Measurements from ENCODE around the gene ANKMY1.

The ANKMY1 gene

DNA sequence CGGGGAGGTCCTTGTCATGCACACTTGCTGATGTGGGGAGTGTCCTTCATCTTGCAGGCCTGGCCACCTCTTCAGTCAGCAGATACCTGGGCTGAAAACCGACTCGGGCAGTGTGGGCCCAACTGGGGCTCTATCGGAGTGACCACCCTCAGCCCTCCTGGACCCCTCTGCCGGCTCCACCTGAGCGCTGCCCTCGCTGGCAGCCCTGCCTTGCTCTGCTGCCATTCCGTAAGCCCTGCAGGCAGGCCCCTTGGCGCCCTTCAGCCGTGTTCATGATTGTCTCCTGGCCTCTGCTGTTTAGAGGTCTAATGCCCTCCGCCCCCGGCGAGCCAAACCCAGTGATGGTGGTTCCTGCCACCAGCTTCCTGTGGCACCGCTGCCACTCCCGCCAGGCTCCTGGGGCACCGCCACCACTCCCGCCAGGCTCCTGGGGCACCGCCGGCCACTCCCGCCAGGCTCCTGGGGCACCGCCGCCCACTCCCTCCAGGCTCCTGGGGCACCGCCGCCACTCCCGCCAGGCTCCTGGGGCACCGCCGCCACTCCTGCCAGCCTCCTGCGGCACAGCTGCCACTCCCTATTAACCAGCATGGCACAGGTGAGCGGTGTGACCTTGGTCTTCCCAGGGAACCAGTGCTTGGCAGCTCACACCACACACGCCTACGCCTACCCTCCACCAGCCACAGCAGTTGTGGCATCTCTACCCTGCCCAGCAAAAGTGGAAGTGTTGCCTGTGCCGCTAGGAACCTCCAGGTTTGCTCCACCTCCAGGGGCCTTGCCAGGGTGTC lies 44.7 kb upstream of the ANKMY1 start:
- Histone ChIP-seq H3K27ac (no peak overlapping the region), H3K4me3 (no peak overlapping the region)
- no peak for DNase-seq (ENCODE audit: low spot score)
- TF ChIP-seq, protein P1, sequence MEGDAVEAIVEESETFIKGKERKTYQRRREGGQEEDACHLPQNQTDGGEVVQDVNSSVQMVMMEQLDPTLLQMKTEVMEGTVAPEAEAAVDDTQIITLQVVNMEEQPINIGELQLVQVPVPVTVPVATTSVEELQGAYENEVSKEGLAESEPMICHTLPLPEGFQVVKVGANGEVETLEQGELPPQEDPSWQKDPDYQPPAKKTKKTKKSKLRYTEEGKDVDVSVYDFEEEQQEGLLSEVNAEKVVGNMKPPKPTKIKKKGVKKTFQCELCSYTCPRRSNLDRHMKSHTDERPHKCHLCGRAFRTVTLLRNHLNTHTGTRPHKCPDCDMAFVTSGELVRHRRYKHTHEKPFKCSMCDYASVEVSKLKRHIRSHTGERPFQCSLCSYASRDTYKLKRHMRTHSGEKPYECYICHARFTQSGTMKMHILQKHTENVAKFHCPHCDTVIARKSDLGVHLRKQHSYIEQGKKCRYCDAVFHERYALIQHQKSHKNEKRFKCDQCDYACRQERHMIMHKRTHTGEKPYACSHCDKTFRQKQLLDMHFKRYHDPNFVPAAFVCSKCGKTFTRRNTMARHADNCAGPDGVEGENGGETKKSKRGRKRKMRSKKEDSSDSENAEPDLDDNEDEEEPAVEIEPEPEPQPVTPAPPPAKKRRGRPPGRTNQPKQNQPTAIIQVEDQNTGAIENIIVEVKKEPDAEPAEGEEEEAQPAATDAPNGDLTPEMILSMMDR (IDR thresholded peaks at IDR 0.05) = no peak

DNA sequence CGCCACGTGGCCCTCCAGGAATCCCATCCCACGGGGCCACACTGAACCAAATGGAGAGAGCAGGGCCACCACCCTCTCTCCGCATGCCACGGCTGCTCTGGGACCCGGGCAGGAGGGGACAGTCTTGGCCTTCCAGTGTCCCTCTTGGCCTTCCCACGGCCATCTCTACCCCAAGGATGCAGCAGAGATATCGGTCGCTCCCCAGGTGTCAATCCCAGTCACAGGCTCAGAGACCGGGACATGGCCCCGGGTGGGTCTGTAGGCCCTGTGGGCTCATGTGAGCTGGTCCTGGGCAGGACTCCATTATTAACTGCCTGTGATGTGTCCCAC lies 44.0 kb upstream of the ANKMY1 start:
- no peak overlapping the region for H3K27ac ChIP-seq
- TF ChIP-seq, protein P1 (IDR thresholded peaks at IDR 0.05) = no peak
- no peak for DNase-seq (ENCODE audit: low spot score)
- H3K4me3 ChIP-seq = no peak overlapping the region

DNA sequence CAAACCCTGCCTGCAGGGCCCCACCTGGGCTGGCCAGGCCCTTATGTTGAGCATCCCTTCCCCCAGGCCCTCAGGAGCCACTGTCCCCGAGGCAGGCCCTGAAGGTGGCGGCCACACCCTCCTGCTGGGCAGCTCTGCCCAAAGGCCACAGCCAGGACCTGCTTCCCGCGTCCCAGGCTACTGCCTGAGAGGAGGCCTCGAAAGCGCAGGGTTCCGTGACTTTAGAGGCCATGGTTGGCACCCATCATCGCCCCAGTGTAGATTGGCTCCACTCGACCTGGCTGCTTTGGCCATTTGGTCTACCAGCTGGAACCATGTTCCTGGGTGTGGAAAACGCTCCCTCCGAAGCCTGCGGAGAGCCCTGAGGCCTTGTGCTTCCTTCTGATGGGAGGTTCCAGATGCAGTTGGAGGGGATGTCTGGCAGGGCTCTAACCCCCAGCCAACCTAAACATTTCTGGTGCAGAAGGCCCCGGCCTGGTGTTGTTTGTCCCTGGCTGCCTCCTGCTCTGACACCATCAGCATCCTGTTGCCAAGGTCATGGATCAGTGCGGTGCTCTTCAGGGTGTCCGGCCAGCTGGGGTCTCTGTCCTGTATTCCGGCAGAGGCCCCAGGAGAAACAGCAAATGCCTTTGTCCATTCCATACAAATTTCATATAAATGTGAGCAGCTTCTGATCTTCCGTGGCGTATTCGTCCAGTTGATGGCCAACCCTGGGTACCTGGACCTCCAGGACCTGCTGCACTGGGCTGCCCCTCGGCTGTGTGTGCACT lies 43.5 kb upstream of the ANKMY1 start:
- Histone ChIP-seq H3K27ac (no peak overlapping the region), H3K4me3 (no peak overlapping the region)
- TF ChIP-seq, protein P1 (IDR thresholded peaks at IDR 0.05) = no peak
- no peak for DNase-seq (ENCODE audit: low spot score)

DNA sequence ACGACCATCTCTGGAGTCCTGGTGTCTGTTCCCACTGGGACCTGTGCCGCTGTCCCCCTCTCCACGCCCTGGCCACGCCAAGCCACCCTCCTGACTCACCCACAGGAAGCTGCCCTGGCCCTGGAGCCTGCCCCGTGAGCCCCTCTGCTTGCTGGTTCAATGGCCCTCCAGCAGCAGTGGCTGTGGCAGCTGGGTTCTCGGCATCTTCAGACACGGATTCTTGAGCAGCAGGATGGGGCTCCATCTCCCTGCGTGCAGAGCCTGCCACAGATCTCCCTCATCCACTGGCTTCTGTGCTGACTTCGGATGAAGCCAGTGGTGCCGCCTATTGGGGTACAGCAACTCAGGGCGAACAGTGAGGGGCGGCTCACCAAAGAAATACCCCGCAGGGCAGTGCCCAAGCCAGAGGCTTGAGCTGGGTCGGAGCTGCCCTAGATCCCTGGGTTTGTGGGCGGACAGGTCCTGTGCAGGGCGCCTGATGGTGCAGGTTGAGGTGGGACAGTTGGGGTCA lies 42.7 kb upstream of the ANKMY1 start:
- Histone ChIP-seq H3K27ac (no peak overlapping the region), H3K4me3 (no peak overlapping the region)
- TF ChIP-seq, protein P1 (IDR thresholded peaks at IDR 0.05) = no peak
- DNase-seq (ENCODE audit: low spot score) = no peak

DNA sequence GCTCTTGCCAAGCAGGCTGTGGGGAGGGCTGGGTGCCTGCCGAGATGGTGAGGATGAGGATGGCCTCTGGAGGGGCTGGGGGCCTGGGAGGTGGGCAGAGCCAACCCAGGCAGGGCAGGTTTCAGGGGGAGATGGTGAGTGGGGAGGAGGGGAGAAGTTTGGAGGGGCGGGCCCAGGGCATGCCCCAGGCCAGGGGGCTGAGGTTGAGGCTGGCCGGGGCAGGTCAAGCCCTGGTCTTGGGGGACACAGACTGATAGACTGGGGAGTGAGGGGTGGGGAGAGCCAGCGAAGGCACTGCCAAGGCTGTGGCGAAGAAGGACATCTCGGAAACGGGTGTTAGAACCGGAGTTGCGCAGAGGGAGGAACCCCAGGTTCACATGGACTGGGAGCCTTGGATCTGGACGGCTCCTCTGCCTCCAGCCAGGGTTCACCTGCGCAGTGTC lies 41.4 kb upstream of the ANKMY1 start:
- no peak for DNase-seq (ENCODE audit: low spot score)
- H3K27ac ChIP-seq = no peak overlapping the region
- TF ChIP-seq, protein P1 (IDR thresholded peaks at IDR 0.05) = no peak
- no peak overlapping the region for H3K4me3 ChIP-seq

DNA sequence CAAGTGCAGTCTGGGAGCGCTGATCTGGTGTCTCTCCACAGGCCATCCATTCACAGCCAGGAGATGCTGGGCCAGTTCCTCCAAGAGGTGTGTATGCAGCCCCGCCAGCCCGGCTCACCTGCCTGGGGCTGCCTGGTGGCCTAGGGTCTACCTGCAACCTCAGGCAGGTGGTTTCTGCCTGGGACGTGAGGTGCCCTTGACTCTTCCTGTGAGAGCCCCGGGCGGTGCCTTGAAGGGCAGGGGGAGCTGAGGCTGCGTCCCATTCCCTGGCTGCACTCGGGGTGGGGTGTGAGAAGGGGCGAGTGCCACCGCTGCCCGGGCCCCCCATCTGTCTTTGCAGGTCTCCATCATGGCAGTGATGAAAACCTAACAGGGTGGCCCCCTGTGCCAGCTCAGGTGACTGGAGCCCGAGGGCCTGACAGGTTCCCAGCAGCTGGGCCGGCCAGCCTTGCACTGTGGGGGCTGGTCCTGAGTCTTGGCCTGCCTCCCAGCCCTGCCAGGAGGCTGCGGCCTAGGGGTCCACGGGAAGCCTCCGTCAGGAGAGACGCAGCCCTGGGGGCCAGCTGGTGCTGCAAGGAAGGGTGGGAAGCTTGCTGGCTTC lies 40.6 kb upstream of the ANKMY1 start:
- TF ChIP-seq, protein P1 (IDR thresholded peaks at IDR 0.05) = no peak
- Histone ChIP-seq H3K27ac (no peak overlapping the region), H3K4me3 (no peak overlapping the region)
- DNase-seq (ENCODE audit: low spot score) = no peak
